ENCODE results near the gene TAS2R20. TPM values are rescaled to one million over a fixed set of nuclear protein-coding genes. Genes with fewer than 3 reads are reported as not detected.
"Not testable (repeated sequence)": the region's sequence is repeated elsewhere in the genome, so short reads cannot be mapped to it uniquely, and the experiment has no call there.

TAS2R20 gene
- 1.3 TPM for total RNA-seq
- long read RNA-seq, result 0 reads

GRCh38 chr12:10998204-10998603 is at the start of gene TAS2R20:
Gene TAS2R20, minus strand, starts transcription at chr12:10998304. Its CDS starts 429 bp downstream, at chr12:10997875.
- DNase-seq (ENCODE audit: low spot score), result no peak
- intact Hi-C loops (cut with DNase I), result no loop called here

GRCh38 chr12:11041366-11041765 is 43.3 kb upstream of the TAS2R20 start:
- DNase-seq (ENCODE audit: low spot score); intact Hi-C loops (cut with DNase I): not testable (repeated sequence)

- no peak for DNase-seq (ENCODE audit: low spot score)
- intact Hi-C loops (cut with DNase I), result no loop called here
These were observed 42.1 kb upstream of the TAS2R20 start for GRCh38 chr12:11040162-11040561.

GRCh38 chr12:11039171-11039570 is 41.1 kb upstream of the TAS2R20 start:
- DNase-seq (ENCODE audit: low spot score), result no peak
- intact Hi-C loops (cut with DNase I), result no loop called here

GRCh38 chr12:11033959-11034358 is 35.9 kb upstream of the TAS2R20 start:
- DNase-seq (ENCODE audit: low spot score); intact Hi-C loops (cut with DNase I): not testable (repeated sequence)

GRCh38 chr12:11031307-11031706 is 33.2 kb upstream of the TAS2R20 start, which contains the start of gene TAS2R31:
Gene TAS2R31, minus strand, starts transcription at chr12:11031407. Its CDS starts 72 bp downstream, at chr12:11031335.
- intact Hi-C loops (cut with DNase I), result no loop called here
- no peak for DNase-seq (ENCODE audit: low spot score)

GRCh38 chr12:11026118-11026517 is 28.0 kb upstream of the TAS2R20 start:
- DNase-seq (ENCODE audit: low spot score), result no peak
- intact Hi-C loops (cut with DNase I), result no loop called here

GRCh38 chr12:11023387-11023786 is 25.3 kb upstream of the TAS2R20 start:
- intact Hi-C loops (cut with DNase I), result no loop called here

GRCh38 chr12:11022520-11022919 is 24.4 kb upstream of the TAS2R20 start, which contains the start of gene TAS2R19:
Gene TAS2R19, minus strand, starts transcription at chr12:11022620. Its CDS starts 49 bp downstream, at chr12:11022571.
- intact Hi-C loops (cut with DNase I), result no loop called here
- no peak for DNase-seq (ENCODE audit: low spot score)

More at GRCh38 chr12:11023387-11023786, 25.3 kb upstream of the TAS2R20 start:
- DNase-seq (ENCODE audit: low spot score), result no peak

GRCh38 chr12:11016937-11017336 is 18.8 kb upstream of the TAS2R20 start:
- intact Hi-C loops (cut with DNase I), result no loop called here
- no peak for DNase-seq (ENCODE audit: low spot score)

GRCh38 chr12:11015775-11016430 is 17.8 kb upstream of the TAS2R20 start:
- intact Hi-C loops (cut with DNase I), result loop anchor here (2.0 kb wide), 1 partner anchor 55 kb away; no protein-coding TSS in a partner anchor
- no peak for DNase-seq (ENCODE audit: low spot score)

- DNase-seq (ENCODE audit: low spot score), result no peak
- intact Hi-C loops (cut with DNase I), result loop anchor here (2.0 kb wide), 1 partner anchor 57 kb away; no protein-coding TSS in a partner anchor
These were observed 16.1 kb upstream of the TAS2R20 start for GRCh38 chr12:11014234-11014633.

GRCh38 chr12:11007608-11008007 is 9.5 kb upstream of the TAS2R20 start:
- intact Hi-C loops (cut with DNase I), result no loop called here
- DNase-seq (ENCODE audit: low spot score), result no peak

GRCh38 chr12:10994307-10994706 is 3.8 kb downstream of the TAS2R20 start:
- DNase-seq (ENCODE audit: low spot score), result no peak
- intact Hi-C loops (cut with DNase I), result no loop called here

GRCh38 chr12:10989107-10989506 is 9.0 kb downstream of the TAS2R20 start:
- intact Hi-C loops (cut with DNase I), result no loop called here
- no peak for DNase-seq (ENCODE audit: low spot score)

GRCh38 chr12:10986812-10987211 is 11.3 kb downstream of the TAS2R20 start, which contains the start of gene TAS2R50:
Gene TAS2R50, minus strand, starts transcription at chr12:10986912. Its CDS starts 52 bp downstream, at chr12:10986860.
- DNase-seq (ENCODE audit: low spot score), result no peak

GRCh38 chr12:10982244-10982643 is 15.9 kb downstream of the TAS2R20 start:
- no peak for DNase-seq (ENCODE audit: low spot score)

More at GRCh38 chr12:10986812-10987211, 11.3 kb downstream of the TAS2R20 start, which contains the start of gene TAS2R50:
- intact Hi-C loops (cut with DNase I), result no loop called here

GRCh38 chr12:10974965-10975364 is 23.1 kb downstream of the TAS2R20 start:
- no peak for DNase-seq (ENCODE audit: low spot score)

More at GRCh38 chr12:10982244-10982643, 15.9 kb downstream of the TAS2R20 start:
- intact Hi-C loops (cut with DNase I), result no loop called here

GRCh38 chr12:10968765-10969456 is 29.2 kb downstream of the TAS2R20 start:
- no peak for DNase-seq (ENCODE audit: low spot score)
- intact Hi-C loops (cut with DNase I), result no loop called here

More at GRCh38 chr12:10974965-10975364, 23.1 kb downstream of the TAS2R20 start:
- intact Hi-C loops (cut with DNase I), result no loop called here

- intact Hi-C loops (cut with DNase I), result no loop called here
- DNase-seq (ENCODE audit: low spot score), result no peak
These were observed 30.7 kb downstream of the TAS2R20 start for GRCh38 chr12:10967409-10967808.

Data from cardiac septum (tissue), 1 donor.